Neural cell (in vitro differentiated cells): ENCODE results near the gene KIF6. TPM values are rescaled to one million over a fixed set of nuclear protein-coding genes. Genes with fewer than 3 reads are reported as not detected.
A peak's percentile ranks its signal among the peaks of the same experiment; 100 is the strongest.

ENCODE experiments used
- H2AFZ ChIP-seq: fragments of 200-600, 300-800 bp; sonication (generic), shearing (Covaris generic); 2 replicates; pipeline ENCODE4 v1.6.0; 2014; ENCODE audit warnings: low read depth, mild to moderate bottlenecking, antibody characterized with exemption, low read length, moderate library complexity
- H3F3A ChIP-seq: fragments of 200-600 bp; shearing (Covaris generic); 2 replicates; pipeline ENCODE4 v1.6.1; 2016; ENCODE audit warnings: mild to moderate bottlenecking, moderate library complexity, mixed read lengths, antibody characterized with exemption, low read length; ENCODE audit not compliant: insufficient read depth, poor library complexity, severe bottlenecking
- H3K27ac ChIP-seq: fragments of 200-600, 300-800 bp; sonication (generic), shearing (Covaris generic); 2 replicates; pipeline ENCODE4 v1.5.1; 2014; ENCODE audit warnings: mild to moderate bottlenecking, low read length, moderate library complexity
- H3K27me3 ChIP-seq: fragments of 300-800, 200-600 bp; sonication (generic), shearing (Covaris generic); 2 replicates; pipeline ENCODE4 v1.6.0; 2014; ENCODE audit warnings: mild to moderate bottlenecking, low read depth, low read length, moderate library complexity; ENCODE audit not compliant: insufficient read depth
- H3K36me3 ChIP-seq: fragments of 300-800, 200-600 bp; sonication (generic), shearing (Covaris generic); 2 replicates; pipeline ENCODE4 v1.5.1; 2014; ENCODE audit warnings: mild to moderate bottlenecking, antibody characterized with exemption, low read length, moderate library complexity; ENCODE audit not compliant: insufficient read depth
- H3K4me2 ChIP-seq: fragments of 300-800, 200-600 bp; sonication (generic), shearing (Covaris generic); 2 replicates; pipeline ENCODE4 v1.6.0; 2014; ENCODE audit warnings: mild to moderate bottlenecking, low read length
- H3K4me3 ChIP-seq: fragments of 300-800, 200-600 bp; sonication (generic), shearing (Covaris generic); 2 replicates; pipeline ENCODE4 v1.5.1; 2014; ENCODE audit warnings: mild to moderate bottlenecking, low read length, moderate library complexity
- H3K79me2 ChIP-seq: fragments of 200-600 bp; shearing (Covaris generic); replicated peaks from 2 replicates; pipeline ENCODE4 v1.6.0; 2014; ENCODE audit warnings: mild to moderate bottlenecking, low read length, moderate library complexity; ENCODE audit not compliant: insufficient read depth
- H3K9ac ChIP-seq: fragments of 300-800, 200-600 bp; sonication (generic), shearing (Covaris generic); 2 replicates; pipeline ENCODE4 v1.6.1; 2016; ENCODE audit warnings: mild to moderate bottlenecking, low read length, mixed read lengths
- H3K9me2 ChIP-seq: fragments of 200-600 bp; shearing (Covaris generic); 2 replicates; pipeline ENCODE4 v1.6.1; 2016; ENCODE audit warnings: mild to moderate bottlenecking, low read length, mixed read lengths; ENCODE audit not compliant: insufficient read depth
- H3K9me3 ChIP-seq: fragments of 200-600, 300-800 bp; sonication (generic), shearing (Covaris generic); 2 replicates; pipeline ENCODE4 v1.6.1; 2016; ENCODE audit warnings: mild to moderate bottlenecking, mixed run types, low read length, moderate library complexity, mixed read lengths
- H4K20me1 ChIP-seq: fragments of 200-600 bp; shearing (Covaris generic); 2 replicates; pipeline ENCODE4 v1.6.1; 2016; ENCODE audit warnings: mild to moderate bottlenecking, mixed run types; ENCODE audit not compliant: insufficient read depth
- EP300 ChIP-seq: fragments of 450-650 bp; conservative IDR thresholded peaks from 2 replicates; pipeline ENCODE4 v1.6.1; 2014; ENCODE audit warnings: antibody characterized with exemption, mild to moderate bottlenecking, moderate library complexity; ENCODE audit not compliant: poor library complexity, severe bottlenecking
- EZH2 ChIP-seq: fragments of 200-600, 300-800 bp; shearing (Covaris generic), sonication (generic); IDR thresholded peaks from 2 replicates; pipeline ENCODE4 v1.6.1; 2014; ENCODE audit warnings: antibody characterized with exemption, low read length, borderline replicate concordance, mild to moderate bottlenecking; ENCODE audit not compliant: insufficient read depth, poor library complexity, severe bottlenecking
- MXI1 ChIP-seq: fragments of 450-650 bp; conservative IDR thresholded peaks from 2 replicates; pipeline ENCODE4 v1.6.1; 2014; ENCODE audit warnings: antibody characterized with exemption, mild to moderate bottlenecking; ENCODE audit not compliant: poor library complexity, severe bottlenecking
- POLR2AphosphoS5 ChIP-seq: IDR thresholded peaks from 2 replicates; pipeline ENCODE4 v1.6.1; 2012
- RAD21 ChIP-seq: fragments of 450-650 bp; conservative IDR thresholded peaks from 2 replicates; pipeline ENCODE4 v1.6.1; 2014; ENCODE audit warnings: antibody characterized with exemption, mild to moderate bottlenecking, moderate library complexity
- REST ChIP-seq: IDR thresholded peaks from 2 replicates; pipeline ENCODE4 v1.6.1; 2012; ENCODE audit warnings: borderline replicate concordance
- SMC3 ChIP-seq: fragments of 450-650 bp; conservative IDR thresholded peaks from 2 replicates; pipeline ENCODE4 v1.6.1; 2014; ENCODE audit warnings: antibody characterized with exemption, mild to moderate bottlenecking, moderate library complexity; ENCODE audit not compliant: poor library complexity
- TAF1 ChIP-seq: IDR thresholded peaks from 2 replicates; pipeline ENCODE4 v1.6.1; 2012; ENCODE audit warnings: low read depth
- polyA plus RNA-seq: library from polyadenylated mRNA; depleted of rRNA; stranded (reverse); fragments of >200 nt; gene quantifications from 2 replicates; pipeline ENCODE4 v1.2.3, GENCODE V29; 2014
- TF ChIP-seq, protein P1 (sequence below): fragments of 450-650 bp; IDR thresholded peaks from 2 replicates; pipeline ENCODE4 v1.5.1; 2014; ENCODE audit warnings: antibody characterized with exemption, mild to moderate bottlenecking, moderate library complexity; ENCODE audit not compliant: poor library complexity, severe bottlenecking

Gene KIF6
- polyA plus RNA-seq, 1 donor from 2014 or later: 2.1 TPM

- no peaks in the 10 kb centered on the region for H3K9me2 ChIP-seq
- TF ChIP-seq EP300 (no peak), SMC3 (no peak), REST (no peak), TAF1 (no peak), EZH2 (no peak), MXI1 (no peak), RAD21 (no peak), POLR2AphosphoS5 (no peak)
- TF ChIP-seq, protein P1, sequence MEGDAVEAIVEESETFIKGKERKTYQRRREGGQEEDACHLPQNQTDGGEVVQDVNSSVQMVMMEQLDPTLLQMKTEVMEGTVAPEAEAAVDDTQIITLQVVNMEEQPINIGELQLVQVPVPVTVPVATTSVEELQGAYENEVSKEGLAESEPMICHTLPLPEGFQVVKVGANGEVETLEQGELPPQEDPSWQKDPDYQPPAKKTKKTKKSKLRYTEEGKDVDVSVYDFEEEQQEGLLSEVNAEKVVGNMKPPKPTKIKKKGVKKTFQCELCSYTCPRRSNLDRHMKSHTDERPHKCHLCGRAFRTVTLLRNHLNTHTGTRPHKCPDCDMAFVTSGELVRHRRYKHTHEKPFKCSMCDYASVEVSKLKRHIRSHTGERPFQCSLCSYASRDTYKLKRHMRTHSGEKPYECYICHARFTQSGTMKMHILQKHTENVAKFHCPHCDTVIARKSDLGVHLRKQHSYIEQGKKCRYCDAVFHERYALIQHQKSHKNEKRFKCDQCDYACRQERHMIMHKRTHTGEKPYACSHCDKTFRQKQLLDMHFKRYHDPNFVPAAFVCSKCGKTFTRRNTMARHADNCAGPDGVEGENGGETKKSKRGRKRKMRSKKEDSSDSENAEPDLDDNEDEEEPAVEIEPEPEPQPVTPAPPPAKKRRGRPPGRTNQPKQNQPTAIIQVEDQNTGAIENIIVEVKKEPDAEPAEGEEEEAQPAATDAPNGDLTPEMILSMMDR: no peak
- H3F3A ChIP-seq: no peaks in the 10 kb centered on the region
- no peak overlapping the region for H3K9ac ChIP-seq
- H3K9me3 ChIP-seq: no peaks in the 10 kb centered on the region
- no peak overlapping the region for H3K27ac ChIP-seq
- H2AFZ ChIP-seq: no peak overlapping the region
- no peaks in the 10 kb centered on the region for H4K20me1 ChIP-seq
- H3K4me2 ChIP-seq: no peak overlapping the region
- H3K79me2 ChIP-seq: no peaks in the 10 kb centered on the region
- H3K4me3 ChIP-seq: no peak overlapping the region
- H3K27me3 ChIP-seq: no peaks in the 10 kb centered on the region
- no peaks in the 10 kb centered on the region for H3K36me3 ChIP-seq
Observed at GRCh38 chr6:39599341-39599740, 125.9 kb downstream of the KIF6 start.

DNA sequence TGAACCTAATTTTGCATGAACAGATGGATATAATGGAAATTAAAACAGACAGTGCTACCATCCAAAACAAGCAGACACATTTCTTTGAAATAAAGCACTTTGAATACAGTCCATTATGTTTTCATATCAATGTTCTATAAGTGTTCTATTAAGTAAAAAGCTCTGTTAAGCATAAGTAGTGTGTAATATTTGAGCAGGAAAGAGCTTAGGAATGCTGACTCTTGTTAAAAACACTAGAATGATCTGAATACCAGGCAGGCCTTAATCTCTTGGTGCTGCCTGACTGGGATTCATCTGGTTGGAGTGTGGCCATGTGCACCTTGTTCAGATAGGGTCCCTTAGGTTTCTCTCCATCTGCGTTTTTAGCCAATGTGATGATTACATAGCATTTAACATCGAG is 130.9 kb downstream of the KIF6 start:
- no peak for TF ChIP-seq EZH2
- TF ChIP-seq TAF1: no peak
- no peak for TF ChIP-seq SMC3
- no peak for TF ChIP-seq RAD21
- no peak for TF ChIP-seq POLR2AphosphoS5
- H3K4me2 ChIP-seq: no peak overlapping the region
- no peak overlapping the region for H3K9ac ChIP-seq
- no peaks in the 10 kb centered on the region for H4K20me1 ChIP-seq
- H3K27ac ChIP-seq: no peak overlapping the region
- H3F3A ChIP-seq: no peaks in the 10 kb centered on the region
- no peaks in the 10 kb centered on the region for H3K27me3 ChIP-seq
- H2AFZ ChIP-seq: no peak overlapping the region
- H3K79me2 ChIP-seq: no peaks in the 10 kb centered on the region
- H3K36me3 ChIP-seq: no peaks in the 10 kb centered on the region
- H3K4me3 ChIP-seq: no peak overlapping the region
- no peaks in the 10 kb centered on the region for H3K9me3 ChIP-seq
- no peaks in the 10 kb centered on the region for H3K9me2 ChIP-seq

- no peak for TF ChIP-seq EP300
- TF ChIP-seq POLR2AphosphoS5: peak; percentile 1
Observed at GRCh38 chr6:39593646-39594045, 131.6 kb downstream of the KIF6 start.

More at GRCh38 chr6:39593646-39594045, 131.6 kb downstream of the KIF6 start:
- Histone ChIP-seq H4K20me1 (no peaks in the 10 kb centered on the region), H3K27me3 (no peaks in the 10 kb centered on the region), H3K4me3 (no peak overlapping the region), H3K36me3 (no peaks in the 10 kb centered on the region), H3K79me2 (no peaks in the 10 kb centered on the region), H2AFZ (no peak overlapping the region), H3F3A (no peaks in the 10 kb centered on the region), H3K9ac (no peak overlapping the region), H3K27ac (no peak overlapping the region), H3K9me2 (no peaks in the 10 kb centered on the region), H3K4me2 (no peak overlapping the region), H3K9me3 (no peaks in the 10 kb centered on the region)
